Measurements from ENCODE around the gene SIK3. TPM values are rescaled to one million over a fixed set of nuclear protein-coding genes. Genes with fewer than 3 reads are reported as not detected.

SIK3 gene
- total RNA-seq, 1 experiment from 2014 or later = 33.3 TPM

DNA sequence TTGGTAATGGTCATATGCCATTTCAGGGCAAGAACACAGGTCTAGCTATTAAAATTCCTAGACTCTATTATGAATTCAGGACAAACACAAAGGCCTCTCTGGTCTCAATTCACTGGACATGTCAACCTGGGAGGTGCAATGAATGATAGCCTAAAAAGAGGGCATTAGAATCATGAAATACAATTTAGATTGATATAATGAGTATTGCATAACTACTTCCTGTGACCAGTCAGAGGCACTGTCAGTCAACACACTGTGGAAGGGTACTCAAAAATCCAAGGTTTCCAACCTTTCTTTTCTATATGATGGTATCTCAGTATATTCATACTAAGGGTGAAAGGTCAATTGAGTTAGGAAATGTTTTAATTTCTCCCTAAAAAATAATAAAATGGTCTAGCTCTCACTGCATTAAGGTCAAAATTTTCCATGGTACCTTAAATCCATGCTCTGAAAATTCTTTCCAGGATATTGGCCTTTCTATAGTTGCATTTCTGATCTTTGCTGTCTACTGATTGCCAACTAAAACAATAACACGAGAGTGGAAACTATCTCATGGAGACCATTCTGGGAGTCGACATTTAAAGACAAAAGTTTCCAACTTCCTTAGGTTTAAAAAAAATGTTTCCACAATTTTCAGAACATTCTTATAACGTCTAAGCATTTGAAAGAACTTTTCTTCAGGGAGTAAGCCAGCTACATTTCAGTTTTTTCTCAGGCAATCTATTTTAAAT lies 179.1 kb downstream of the SIK3 start:
- TF ChIP-seq, protein P1, sequence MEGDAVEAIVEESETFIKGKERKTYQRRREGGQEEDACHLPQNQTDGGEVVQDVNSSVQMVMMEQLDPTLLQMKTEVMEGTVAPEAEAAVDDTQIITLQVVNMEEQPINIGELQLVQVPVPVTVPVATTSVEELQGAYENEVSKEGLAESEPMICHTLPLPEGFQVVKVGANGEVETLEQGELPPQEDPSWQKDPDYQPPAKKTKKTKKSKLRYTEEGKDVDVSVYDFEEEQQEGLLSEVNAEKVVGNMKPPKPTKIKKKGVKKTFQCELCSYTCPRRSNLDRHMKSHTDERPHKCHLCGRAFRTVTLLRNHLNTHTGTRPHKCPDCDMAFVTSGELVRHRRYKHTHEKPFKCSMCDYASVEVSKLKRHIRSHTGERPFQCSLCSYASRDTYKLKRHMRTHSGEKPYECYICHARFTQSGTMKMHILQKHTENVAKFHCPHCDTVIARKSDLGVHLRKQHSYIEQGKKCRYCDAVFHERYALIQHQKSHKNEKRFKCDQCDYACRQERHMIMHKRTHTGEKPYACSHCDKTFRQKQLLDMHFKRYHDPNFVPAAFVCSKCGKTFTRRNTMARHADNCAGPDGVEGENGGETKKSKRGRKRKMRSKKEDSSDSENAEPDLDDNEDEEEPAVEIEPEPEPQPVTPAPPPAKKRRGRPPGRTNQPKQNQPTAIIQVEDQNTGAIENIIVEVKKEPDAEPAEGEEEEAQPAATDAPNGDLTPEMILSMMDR (IDR thresholded peaks at IDR 0.05; ENCODE audit: unreplicated experiment) = no peak
- CTCF ChIA-PET = interaction anchor here (0.7 to 1.3 kb wide), 3 partner anchors 171 to 228 kb away, joined by 3 to 4 read pairs (median 3); no protein-coding TSS in a partner anchor
- H3K9me3 Mint-ChIP-seq (ENCODE audit: unreplicated experiment) = no peaks in the 10 kb centered on the region
- H3K27ac Mint-ChIP-seq (ENCODE audit: low read depth, unreplicated experiment) = no peak overlapping the region
- intact Hi-C loops (cut with micrococcal nuclease) = no loop called here
- H3K4me1 Mint-ChIP-seq (ENCODE audit: insufficient read depth, unreplicated experiment) = no peaks in the 10 kb centered on the region
- peaks cover 17% of the 10 kb centered on the region for H3K36me3 Mint-ChIP-seq (ENCODE audit: insufficient read depth, unreplicated experiment)
- no TSS peak for BruUV-seq (replicated peaks)
- DNase-seq (ENCODE audit: unreplicated experiment) = no peak
- POLR2A ChIA-PET = interaction anchor here (0.8 kb wide), 2 partner anchors 10 kb away, joined by 3 read pairs; no protein-coding TSS in a partner anchor
- no peaks in the 10 kb centered on the region for H3K27me3 Mint-ChIP-seq (ENCODE audit: insufficient read depth, unreplicated experiment)
- H3K4me3 Mint-ChIP-seq (ENCODE audit: unreplicated experiment) = no peak overlapping the region

DNA sequence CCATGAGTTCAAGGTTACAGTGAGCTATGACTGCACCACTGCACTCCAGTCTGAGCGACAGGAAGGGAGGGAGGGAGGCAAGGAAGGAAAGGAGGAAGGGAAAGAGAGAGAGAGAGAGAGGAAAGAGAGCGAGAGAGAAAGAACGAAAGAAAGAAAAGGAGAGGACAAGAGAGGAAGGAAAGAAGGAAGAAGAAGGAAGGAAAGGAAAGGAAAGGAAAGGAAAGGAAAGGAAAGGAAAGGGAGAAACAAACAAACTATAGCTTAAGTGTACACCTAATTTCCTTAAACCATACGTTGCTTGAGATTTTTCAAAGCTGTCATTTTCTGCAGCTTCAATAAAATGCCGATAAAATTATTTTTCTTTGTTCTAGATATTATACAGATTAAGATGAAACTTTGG lies 180.6 kb downstream of the SIK3 start:
- TF ChIP-seq, protein P1 (IDR thresholded peaks at IDR 0.05; ENCODE audit: unreplicated experiment) = no peak
- no peak overlapping the region for H3K4me3 Mint-ChIP-seq (ENCODE audit: unreplicated experiment)
- H3K27me3 Mint-ChIP-seq (ENCODE audit: insufficient read depth, unreplicated experiment) = no peaks in the 10 kb centered on the region
- H3K27ac Mint-ChIP-seq (ENCODE audit: low read depth, unreplicated experiment) = no peak overlapping the region
- DNase-seq (ENCODE audit: unreplicated experiment) = no peak
- no peaks in the 10 kb centered on the region for H3K9me3 Mint-ChIP-seq (ENCODE audit: unreplicated experiment)
- peaks cover 8% of the 10 kb centered on the region for H3K36me3 Mint-ChIP-seq (ENCODE audit: insufficient read depth, unreplicated experiment)
- intact Hi-C loops (cut with micrococcal nuclease) = no loop called here
- CTCF ChIA-PET = interaction anchor here (0.5 to 1.4 kb wide), 3 partner anchors 15 to 392 kb away, joined by 3 to 4 read pairs (median 3); no protein-coding TSS in a partner anchor
- POLR2A ChIA-PET = interaction anchor here (0.8 kb wide), 1 partner anchor 16 kb away, joined by 3 read pairs; no protein-coding TSS in a partner anchor
- peaks cover 6% of the 10 kb centered on the region for H3K4me1 Mint-ChIP-seq (ENCODE audit: insufficient read depth, unreplicated experiment)
- BruUV-seq (replicated peaks) = no TSS peak

DNA sequence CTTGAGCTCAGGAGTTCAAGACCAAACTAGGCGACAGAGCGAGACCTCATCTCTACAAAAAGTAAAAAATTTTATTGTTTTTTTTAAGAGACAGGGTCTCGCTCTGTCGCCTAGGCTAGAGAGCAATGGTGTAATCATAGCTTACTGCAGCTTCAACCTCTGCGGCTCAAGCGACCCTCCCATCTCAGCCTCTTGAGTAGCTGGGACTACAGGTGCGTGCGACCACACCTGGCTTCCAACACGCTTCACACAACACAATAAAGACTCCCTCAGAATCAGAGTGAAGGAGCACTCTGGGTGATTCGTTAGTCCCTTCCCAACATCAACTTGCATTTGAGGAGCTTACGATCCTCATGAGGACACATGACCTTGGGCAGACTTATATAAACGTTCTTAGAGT lies 181.3 kb downstream of the SIK3 start:
- intact Hi-C loops (cut with micrococcal nuclease) = no loop called here
- Mint-ChIP-seq H3K27me3 (ENCODE audit: insufficient read depth, unreplicated experiment) (no peaks in the 10 kb centered on the region), H3K4me1 (ENCODE audit: insufficient read depth, unreplicated experiment) (peaks cover 6% of the 10 kb centered on the region), H3K9me3 (ENCODE audit: unreplicated experiment) (no peaks in the 10 kb centered on the region), H3K36me3 (ENCODE audit: insufficient read depth, unreplicated experiment) (peaks cover 7% of the 10 kb centered on the region), H3K27ac (ENCODE audit: low read depth, unreplicated experiment) (no peak overlapping the region), H3K4me3 (ENCODE audit: unreplicated experiment) (no peak overlapping the region)
- DNase-seq (ENCODE audit: unreplicated experiment) = no peak
- ChIA-PET POLR2A (interaction anchor here (0.6 to 1.2 kb wide), 5 partner anchors 12 to 30 kb away, joined by 3 read pairs; no protein-coding TSS in a partner anchor), CTCF (interaction anchor here (0.6 to 1.4 kb wide), 4 partner anchors 14 to 193 kb away, joined by 3 to 4 read pairs (median 3); no protein-coding TSS in a partner anchor)
- BruUV-seq (replicated peaks) = no TSS peak
- TF ChIP-seq, protein P1 (IDR thresholded peaks at IDR 0.05; ENCODE audit: unreplicated experiment) = no peak

DNA sequence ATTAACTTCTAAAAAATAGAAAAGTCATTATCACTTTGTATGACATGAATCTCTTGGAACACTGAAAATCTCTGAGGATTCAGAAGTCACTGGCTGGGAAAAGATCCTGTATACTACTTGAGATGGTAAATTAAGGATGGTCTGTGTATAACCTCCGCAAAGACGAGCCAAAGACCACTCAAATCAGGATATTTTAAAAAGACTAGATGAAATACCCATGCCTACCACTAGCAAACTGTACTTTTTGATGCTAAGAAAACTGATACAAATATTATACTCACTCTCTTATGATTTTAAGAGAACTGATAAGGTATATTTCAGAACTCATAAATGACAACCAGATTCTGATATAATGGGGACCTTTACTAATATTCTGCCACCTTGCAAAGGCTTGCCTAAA lies 182.2 kb downstream of the SIK3 start:
- H3K27me3 Mint-ChIP-seq (ENCODE audit: insufficient read depth, unreplicated experiment) = no peaks in the 10 kb centered on the region
- H3K36me3 Mint-ChIP-seq (ENCODE audit: insufficient read depth, unreplicated experiment) = peaks cover 1% of the 10 kb centered on the region
- no peak overlapping the region for H3K27ac Mint-ChIP-seq (ENCODE audit: low read depth, unreplicated experiment)
- POLR2A ChIA-PET = interaction anchor here (1.2 kb wide), 1 partner anchor 30 kb away, joined by 3 read pairs; no protein-coding TSS in a partner anchor
- H3K4me3 Mint-ChIP-seq (ENCODE audit: unreplicated experiment) = no peak overlapping the region
- H3K9me3 Mint-ChIP-seq (ENCODE audit: unreplicated experiment) = no peaks in the 10 kb centered on the region
- intact Hi-C loops (cut with micrococcal nuclease) = no loop called here
- BruUV-seq (replicated peaks) = no TSS peak
- TF ChIP-seq, protein P1 (IDR thresholded peaks at IDR 0.05; ENCODE audit: unreplicated experiment) = no peak
- no peak for DNase-seq (ENCODE audit: unreplicated experiment)
- peaks cover 6% of the 10 kb centered on the region for H3K4me1 Mint-ChIP-seq (ENCODE audit: insufficient read depth, unreplicated experiment)
- CTCF ChIA-PET = interaction anchor here (0.7 kb wide), 1 partner anchor 42 kb away, joined by 3 read pairs; no protein-coding TSS in a partner anchor
